ENCODE measurements around the gene ABHD11. TPM values are rescaled to one million over a fixed set of nuclear protein-coding genes. Genes with fewer than 3 reads are reported as not detected.

The ABHD11 gene
- total and polyA plus RNA-seq, 2 of the 4 experiments (the other 2 are of a cell fraction): 13.4 to 19.9 TPM

- Histone ChIP-seq H3K4me1 (ENCODE audit: control insufficient read depth, insufficient read depth, low read length) (no peaks in the 10 kb centered on the region; the same call in 1 of the 2 replicates), H3K27ac (ENCODE audit: insufficient read depth, low read length) (no peak overlapping the region), H2AFZ (replicated peaks; ENCODE audit: low read length, poor library complexity) (no peak overlapping the region), H3K23ac (ENCODE audit: low read depth, low read length) (no peak overlapping the region), H3K9me3 (ENCODE audit: control insufficient read depth, insufficient read depth, low read length) (no peaks in the 10 kb centered on the region), H2AK9ac (replicated peaks; ENCODE audit: low read depth, low read length, poor library complexity) (no peak overlapping the region), H4K20me1 (ENCODE audit: insufficient read depth, low read length) (no peaks in the 10 kb centered on the region), H3K27me3 (ENCODE audit: control insufficient read depth, insufficient read depth, low read length) (no peaks in the 10 kb centered on the region), H2BK20ac (ENCODE audit: low read depth, low read length) (no peak overlapping the region), H3K79me1 (ENCODE audit: low read depth in 1 of 2, low read length in 2 of 2) (peaks cover 5 to 15% of the 10 kb centered on the region in 2 experiments; a peak in 3 of 4 replicates), H4K91ac (ENCODE audit: insufficient read depth, low read depth, low read length) (no peak overlapping the region), H2BK120ac (ENCODE audit: low read depth, low read length) (no peak overlapping the region), H3K36me3 (ENCODE audit: control insufficient read depth, insufficient read depth, low read length) (0 out of 2 replicates have a peak, but pooled peaks cover 6% of the 10 kb centered on the region), H3K4ac (ENCODE audit: low read depth, low read length) (no peak overlapping the region), H3K14ac (replicated peaks; ENCODE audit: low read depth, low read length) (no peak overlapping the region), H3K4me2 (ENCODE audit: low read depth, low read length) (no peak overlapping the region), H2BK5ac (ENCODE audit: low read depth, low read length, poor library complexity, severe bottlenecking) (no peak overlapping the region), H3K4me3 (ENCODE audit: insufficient read depth, low read depth, low read length) (no peak overlapping the region), H2BK15ac (ENCODE audit: low read depth, low read length) (no peak overlapping the region), H3K18ac (ENCODE audit: low read depth, low read length) (no peak overlapping the region), H4K8ac (ENCODE audit: low read depth in 2 of 2, low read length in 2 of 2) (no peak overlapping the region), H3K56ac (ENCODE audit: extremely low read depth, insufficient read depth, low read length) (no peak overlapping the region), H4K5ac (ENCODE audit: low read depth, low read length) (no peak overlapping the region), H3K9me1 (ENCODE audit: insufficient read depth, low read length) (peaks cover 6% of the 10 kb centered on the region), H3K9ac (ENCODE audit: low read depth, low read length) (no peak overlapping the region), H2AK5ac (ENCODE audit: low read depth, low read length) (no peak overlapping the region)
- WGBS, 2 experiments (ENCODE audit: extremely low coverage in 2 of 2, insufficient read length in 1 of 2): no CpG with 5 or more reads among the region's 2 CpGs
- ChIA-PET CTCF (no interaction called here), POLR2A (ENCODE audit: unreplicated experiment) (interaction anchor here (0.6 kb wide), 1 partner anchor 40 kb away, joined by 6 read pairs; no protein-coding TSS in a partner anchor)
- TF ChIP-seq MXI1 (IDR thresholded peaks at IDR 0.05; ENCODE audit: borderline replicate concordance, low read depth, low read length): no peak
- no peak for TF ChIP-seq RCOR1 (IDR thresholded peaks at IDR 0.05; ENCODE audit: insufficient replicate concordance, low read length)
- no peak for TF ChIP-seq ELK1 (IDR thresholded peaks at IDR 0.05; ENCODE audit: borderline replicate concordance, low read depth, low read length)
- no peak for TF ChIP-seq RAD21 (IDR thresholded peaks at IDR 0.05; ENCODE audit: low read length)
- TF ChIP-seq CHD1 (IDR thresholded peaks at IDR 0.05; ENCODE audit: low read depth, low read length): no peak
- TF ChIP-seq CTCF (conservative IDR thresholded peaks at IDR 0.05; ENCODE audit: low read depth, low read length): no peak
- TF ChIP-seq CEBPB (IDR thresholded peaks at IDR 0.05; ENCODE audit: low read depth, low read length): no peak
- TF ChIP-seq MAZ (IDR thresholded peaks at IDR 0.05; ENCODE audit: borderline replicate concordance, low read depth, low read length): no peak
- TF ChIP-seq BHLHE40 (IDR thresholded peaks at IDR 0.05; ENCODE audit: low read depth, low read length): no peak
- no peak for TF ChIP-seq MAFK (IDR thresholded peaks at IDR 0.05; ENCODE audit: low read depth, low read length)
- no peak for TF ChIP-seq NFE2L2 (IDR thresholded peaks at IDR 0.05; ENCODE audit: low read depth, low read length)
- no peak for TF ChIP-seq POLR2A (IDR thresholded peaks at IDR 0.05; ENCODE audit: low read depth, low read length)
- no peak for TF ChIP-seq FOS (IDR thresholded peaks at IDR 0.05; ENCODE audit: low read depth, low read length)
- no peak for TF ChIP-seq SMC3 (IDR thresholded peaks at IDR 0.05; ENCODE audit: low read depth, low read length)
- TF ChIP-seq RFX5 (IDR thresholded peaks at IDR 0.05; ENCODE audit: low read depth, low read length): no peak
- no peak for TF ChIP-seq USF2 (IDR thresholded peaks at IDR 0.05; ENCODE audit: low read depth, low read length)
- DNase-seq: no peak
- in situ Hi-C loops (cut with MboI; ENCODE audit: low sequenced_read_pairs) (loop anchor here (5.0 kb wide), 1 partner anchor 125 kb away; no protein-coding TSS in a partner anchor), intact Hi-C loops (cut with micrococcal nuclease) (no loop called here), dilution Hi-C loops (cut with HindIII; ENCODE audit: low sequenced_read_pairs, unreplicated experiment) (no loop called here)
- ATAC-seq (ENCODE audit: low read depth): no peak
- BruUV-seq (replicated peaks): no TSS peak
These were observed 6.2 kb downstream of the ABHD11 start for GRCh38 chr7:73732397-73732796.

Measured in IMR-90 (cell line).